ENCODE results near the gene ZNF80. TPM values are rescaled to one million over a fixed set of nuclear protein-coding genes. Genes with fewer than 3 reads are reported as not detected.

The ZNF80 gene
- total and polyA plus RNA-seq, 7 donors = 0.19 TPM; not detected in 6

DNA sequence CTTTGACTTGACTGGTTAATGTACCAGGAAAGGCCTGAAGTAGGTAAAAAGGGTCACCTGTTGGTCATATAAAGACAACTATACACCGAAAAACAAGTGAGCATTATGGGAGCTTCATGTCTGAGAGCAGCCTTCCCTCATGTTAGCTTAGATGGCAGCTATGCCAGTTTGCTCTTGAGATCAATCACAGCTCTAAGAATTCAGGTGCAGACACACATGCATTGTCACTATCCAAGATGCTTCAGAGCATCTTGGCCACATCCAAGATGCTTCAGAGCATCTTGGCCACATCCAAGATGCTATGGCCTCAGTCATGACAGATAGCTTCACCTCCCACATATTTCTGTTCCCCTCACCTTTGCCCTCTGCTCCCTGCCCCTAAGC is 15.5 kb downstream of the ZNF80 start:
- Histone ChIP-seq H3K36me3 (no peaks in the 10 kb centered on the region), H3K4me1 (no peaks in the 10 kb centered on the region), H3K9me3 (peaks cover 0 to 17% (median 2%) of the 10 kb centered on the region in 4 donors), H3K4me3 (no peak overlapping the region), H3K27ac (no peak overlapping the region), H3K27me3 (no peaks in the 10 kb centered on the region)
- TF ChIP-seq, protein P1, sequence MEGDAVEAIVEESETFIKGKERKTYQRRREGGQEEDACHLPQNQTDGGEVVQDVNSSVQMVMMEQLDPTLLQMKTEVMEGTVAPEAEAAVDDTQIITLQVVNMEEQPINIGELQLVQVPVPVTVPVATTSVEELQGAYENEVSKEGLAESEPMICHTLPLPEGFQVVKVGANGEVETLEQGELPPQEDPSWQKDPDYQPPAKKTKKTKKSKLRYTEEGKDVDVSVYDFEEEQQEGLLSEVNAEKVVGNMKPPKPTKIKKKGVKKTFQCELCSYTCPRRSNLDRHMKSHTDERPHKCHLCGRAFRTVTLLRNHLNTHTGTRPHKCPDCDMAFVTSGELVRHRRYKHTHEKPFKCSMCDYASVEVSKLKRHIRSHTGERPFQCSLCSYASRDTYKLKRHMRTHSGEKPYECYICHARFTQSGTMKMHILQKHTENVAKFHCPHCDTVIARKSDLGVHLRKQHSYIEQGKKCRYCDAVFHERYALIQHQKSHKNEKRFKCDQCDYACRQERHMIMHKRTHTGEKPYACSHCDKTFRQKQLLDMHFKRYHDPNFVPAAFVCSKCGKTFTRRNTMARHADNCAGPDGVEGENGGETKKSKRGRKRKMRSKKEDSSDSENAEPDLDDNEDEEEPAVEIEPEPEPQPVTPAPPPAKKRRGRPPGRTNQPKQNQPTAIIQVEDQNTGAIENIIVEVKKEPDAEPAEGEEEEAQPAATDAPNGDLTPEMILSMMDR (IDR thresholded peaks at IDR 0.05) = no peak
- TF ChIP-seq EP300 (IDR thresholded peaks at IDR 0.05) = no peak
- TF ChIP-seq POLR2A (IDR thresholded peaks at IDR 0.05) = no peak
- TF ChIP-seq POLR2AphosphoS5 (IDR thresholded peaks at IDR 0.05) = no peak
- WGBS, 2 donors = 79 to 84% methylated on average over 1 of the region's 1 CpG
- no peak for DNase-seq
- intact Hi-C loops (cut with DNase I) = no loop called here

DNA sequence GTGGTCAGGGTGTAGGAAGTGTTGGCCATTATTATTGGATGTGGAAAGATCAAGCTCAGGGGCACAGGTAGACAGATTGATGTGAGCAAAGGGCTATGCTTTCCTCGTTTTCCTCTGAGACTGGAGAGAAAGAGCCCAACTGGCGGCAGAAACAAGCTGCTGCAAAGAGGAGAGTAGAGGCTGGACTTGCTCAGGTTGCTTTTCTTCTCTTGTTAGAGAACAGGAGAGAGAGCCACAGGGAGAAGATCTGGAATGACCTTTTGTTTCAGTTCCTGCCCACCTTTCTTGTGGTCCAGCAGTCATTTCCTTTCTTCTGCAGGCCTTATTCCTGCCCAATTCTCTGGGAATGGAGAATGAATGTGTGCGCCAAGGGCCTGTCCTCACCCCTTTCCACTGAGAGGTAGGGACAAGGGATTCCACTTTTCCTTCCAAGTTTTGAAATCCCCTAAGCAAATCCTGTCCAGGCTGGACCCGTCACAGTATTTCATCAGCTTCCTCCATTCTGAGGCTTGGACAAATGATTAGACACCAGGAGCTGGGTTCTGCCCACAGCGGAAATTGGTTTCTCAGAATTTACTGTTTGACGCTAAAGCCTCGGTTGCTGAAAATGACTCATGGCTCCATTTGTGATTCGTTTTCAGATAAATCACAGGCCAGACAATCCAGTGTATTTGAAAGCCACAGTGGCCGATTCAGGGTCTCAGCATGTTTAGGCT is 16.1 kb downstream of the ZNF80 start:
- 81 to 84% methylated on average over 9 of the region's 9 CpGs for WGBS, 2 donors
- TF ChIP-seq EP300 (IDR thresholded peaks at IDR 0.05) (no peak), POLR2AphosphoS5 (IDR thresholded peaks at IDR 0.05) (no peak), POLR2A (IDR thresholded peaks at IDR 0.05) (no peak)
- TF ChIP-seq, protein P1 (IDR thresholded peaks at IDR 0.05) = no peak
- Histone ChIP-seq H3K4me1 (no peaks in the 10 kb centered on the region), H3K27me3 (no peaks in the 10 kb centered on the region), H3K27ac (no peak overlapping the region), H3K9me3 (peaks cover 0 to 17% (median 2%) of the 10 kb centered on the region in 4 donors), H3K4me3 (no peak overlapping the region), H3K36me3 (no peaks in the 10 kb centered on the region)
- no peak for DNase-seq
- intact Hi-C loops (cut with DNase I) = no loop called here

DNA sequence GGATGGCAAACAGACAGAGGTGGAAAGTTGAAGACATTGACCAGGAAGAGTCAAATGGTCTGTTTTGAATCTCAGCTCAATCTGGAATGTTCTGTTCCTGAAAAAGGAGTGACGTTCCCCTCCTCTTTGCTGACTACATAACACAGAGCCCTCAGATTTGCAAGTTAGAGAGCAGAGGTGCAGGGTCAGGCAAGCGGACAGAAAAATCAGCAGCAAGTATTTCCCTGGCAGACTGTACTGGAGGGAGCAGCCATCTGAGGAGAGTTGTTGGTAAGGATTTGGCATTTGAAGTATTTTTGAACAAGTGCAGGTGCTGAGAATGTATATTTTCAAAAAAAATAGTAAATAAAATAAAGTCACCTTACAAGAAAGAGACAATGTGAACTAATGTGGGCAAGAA is 17.6 kb downstream of the ZNF80 start:
- no peaks in the 10 kb centered on the region for H3K4me1 ChIP-seq
- DNase-seq = no peak
- no peak overlapping the region for H3K27ac ChIP-seq
- peaks cover 0 to 7% (median 0%) of the 10 kb centered on the region in 4 donors for H3K9me3 ChIP-seq
- H3K36me3 ChIP-seq = no peaks in the 10 kb centered on the region
- TF ChIP-seq POLR2AphosphoS5 (IDR thresholded peaks at IDR 0.05) (no peak), EP300 (IDR thresholded peaks at IDR 0.05) (no peak), POLR2A (IDR thresholded peaks at IDR 0.05) (no peak)
- TF ChIP-seq, protein P1 (IDR thresholded peaks at IDR 0.05) = no peak
- H3K4me3 ChIP-seq = no peak overlapping the region
- intact Hi-C loops (cut with DNase I) = no loop called here
- 65 to 82% methylated on average over 2 of the region's 2 CpGs for WGBS, 2 donors
- H3K27me3 ChIP-seq = no peaks in the 10 kb centered on the region

DNA sequence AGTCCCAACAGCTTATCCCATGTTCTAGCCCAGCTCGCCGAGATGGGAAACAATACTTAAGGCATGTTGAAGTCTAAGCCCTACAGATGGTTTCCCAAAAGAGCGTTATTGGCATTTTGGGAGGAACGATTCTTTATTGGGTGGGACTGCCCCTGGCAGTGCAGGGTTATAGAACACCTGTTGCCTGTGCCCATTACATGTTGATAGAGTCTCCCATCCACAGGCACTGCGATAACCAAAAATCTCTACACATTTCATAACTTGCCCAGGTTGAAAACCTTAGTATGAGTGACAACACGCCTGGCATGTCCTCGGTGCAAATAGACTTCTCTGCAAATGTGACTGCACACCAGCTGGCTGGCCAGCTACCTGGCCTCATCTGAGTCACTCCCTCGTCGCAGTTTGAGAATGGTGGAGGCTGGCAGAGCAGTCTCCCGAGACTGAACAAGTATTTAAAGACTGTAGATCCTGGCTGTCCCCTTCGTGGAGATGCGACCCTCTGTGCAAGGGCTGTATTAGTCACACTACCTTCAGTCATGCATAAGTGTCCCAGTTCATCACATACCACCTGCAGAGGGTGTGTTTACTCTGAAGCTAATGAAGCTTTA is 18.7 kb downstream of the ZNF80 start:
- Histone ChIP-seq H3K27me3 (no peaks in the 10 kb centered on the region), H3K27ac (no peak overlapping the region), H3K9me3 (no peaks in the 10 kb centered on the region), H3K4me3 (no peak overlapping the region), H3K36me3 (no peaks in the 10 kb centered on the region), H3K4me1 (no peaks in the 10 kb centered on the region)
- TF ChIP-seq POLR2A (IDR thresholded peaks at IDR 0.05) = no peak
- TF ChIP-seq EP300 (IDR thresholded peaks at IDR 0.05) = no peak
- no peak for TF ChIP-seq POLR2AphosphoS5 (IDR thresholded peaks at IDR 0.05)
- TF ChIP-seq, protein P1 (IDR thresholded peaks at IDR 0.05) = no peak
- no peak for DNase-seq
- 79 to 84% methylated on average over 12 of the region's 12 CpGs for WGBS, 2 donors
- intact Hi-C loops (cut with DNase I) = no loop called here
